K562 (cell line): Measurements from ENCODE around the gene GSTA4.

Experiments
- BRCA1 ChIP-seq, 2 experiments: fragments of 450-650 bp in 1 of 2; sonication (generic) in 1 of 2; formaldehyde crosslinking in 1 of 2; IDR thresholded peaks; 2 replicates each; pipeline versions ENCODE4 v1.5.0 to v1.6.1; 2017 to 2020; ENCODE audit warnings: mild to moderate bottlenecking in 1 of 2, missing genetic modification reagents in 1 of 2
- CTCF ChIP-seq, 3 experiments: IDR thresholded peaks in 2 of 3; conservative IDR thresholded peaks in 1 of 3; 2 replicates each; pipeline ENCODE4 v1.5.1; 2011 to 2012; ENCODE audit warnings: low read length in 3 of 3, mild to moderate bottlenecking in 3 of 3, control low read depth in 2 of 3, improper control_type of control experiment in 1 of 3, inconsistent platforms in 1 of 3, low read depth in 1 of 3, mixed read lengths in 1 of 3, moderate library complexity in 1 of 3; ENCODE audit not compliant: insufficient read depth in 2 of 3
- KDM1A ChIP-seq, 2 experiments: fragments of 450-650 bp; IDR thresholded peaks; 2 replicates each; pipeline ENCODE4 v1.6.1; 2016; ENCODE audit warnings: mild to moderate bottlenecking in 2 of 2
- POLR2A ChIP-seq: fragments of 450-650 bp; conservative IDR thresholded peaks from 2 replicates; pipeline ENCODE4 v1.6.1; 2016
- RAD21 ChIP-seq, 2 experiments: fragments of 250-450 bp in 1 of 2; fragments of 450-650 bp in 1 of 2; sonication (Bioruptor Pico) in 1 of 2; formaldehyde crosslinking in 1 of 2; IDR thresholded peaks in 1 of 2; conservative IDR thresholded peaks in 1 of 2; 2 replicates each; pipeline versions ENCODE4 v1.4.0 to v1.8.0; 2020 to 2022; ENCODE audit warnings: mild to moderate bottlenecking in 2 of 2, moderate library complexity in 1 of 2
- SRSF1 ChIP-seq: fragments of 200-400 bp; formaldehyde crosslinking; IDR thresholded peaks from 2 replicates; pipeline ENCODE4 v1.6.1; 2017; ENCODE audit warnings: mild to moderate bottlenecking, low read depth, low read length, moderate library complexity
- TAF1 ChIP-seq: IDR thresholded peaks from 2 replicates; pipeline ENCODE4 v1.6.1; 2011; ENCODE audit warnings: mild to moderate bottlenecking, low read length, moderate library complexity; ENCODE audit not compliant: insufficient read depth, control insufficient read depth, severe bottlenecking; ENCODE audit errors: extremely low read depth
- ZFPM2 ChIP-seq: fragments of 250-450 bp; sonication (Bioruptor Pico); IDR thresholded peaks from 2 replicates; pipeline ENCODE4 v1.5.1; 2022; ENCODE audit warnings: mild to moderate bottlenecking
- TF ChIP-seq, protein P1 (sequence below), 2 experiments: fragments of 450-650 bp; conservative IDR thresholded peaks; 2 replicates each; pipeline ENCODE4 v1.6.1; 2017; ENCODE audit warnings: mild to moderate bottlenecking in 2 of 2, moderate library complexity in 2 of 2

GRCh38 chr6:52965380-52965779, 29.7 kb downstream of the GSTA4 start:
- TF ChIP-seq SRSF1 (no peak), RAD21 (CRISPR knock-in tag; conservative IDR thresholded peaks at IDR 0.05 in 1 of 2, IDR thresholded peaks at IDR 0.05 in 1 of 2) (no peak), POLR2A (no peak), BRCA1 (IDR thresholded peaks at IDR 0.05) (no peak), BRCA1 (CRISPR knock-in tag; IDR thresholded peaks at IDR 0.05) (no peak), CTCF (IDR thresholded peaks at IDR 0.05 in 2 of 3, conservative IDR thresholded peaks at IDR 0.05 in 1 of 3; ENCODE audit: insufficient read depth in 2 of 3, low read depth in 1 of 3, low read length in 3 of 3) (no peak), TAF1 (no peak), KDM1A (IDR thresholded peaks at IDR 0.05) (no peak), ZFPM2 (no peak)
- TF ChIP-seq, protein P1, sequence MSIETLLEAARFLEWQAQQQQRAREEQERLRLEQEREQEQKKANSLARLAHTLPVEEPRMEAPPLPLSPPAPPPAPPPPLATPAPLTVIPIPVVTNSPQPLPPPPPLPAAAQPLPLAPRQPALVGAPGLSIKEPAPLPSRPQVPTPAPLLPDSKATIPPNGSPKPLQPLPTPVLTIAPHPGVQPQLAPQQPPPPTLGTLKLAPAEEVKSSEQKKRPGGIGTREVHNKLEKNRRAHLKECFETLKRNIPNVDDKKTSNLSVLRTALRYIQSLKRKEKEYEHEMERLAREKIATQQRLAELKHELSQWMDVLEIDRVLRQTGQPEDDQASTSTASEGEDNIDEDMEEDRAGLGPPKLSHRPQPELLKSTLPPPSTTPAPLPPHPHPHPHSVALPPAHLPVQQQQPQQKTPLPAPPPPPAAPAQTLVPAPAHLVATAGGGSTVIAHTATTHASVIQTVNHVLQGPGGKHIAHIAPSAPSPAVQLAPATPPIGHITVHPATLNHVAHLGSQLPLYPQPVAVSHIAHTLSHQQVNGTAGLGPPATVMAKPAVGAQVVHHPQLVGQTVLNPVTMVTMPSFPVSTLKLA (conservative IDR thresholded peaks at IDR 0.05), result no peak
